ENCODE measurements around the gene RNF186. TPM values are rescaled to one million over a fixed set of nuclear protein-coding genes. Genes with fewer than 3 reads are reported as not detected.
A peak's percentile ranks its signal among the peaks of the same experiment; 100 is the strongest.
"Not testable (repeated sequence)": the region's sequence is repeated elsewhere in the genome, so short reads cannot be mapped to it uniquely, and the experiment has no call there.

RNF186 gene
- total and polyA plus RNA-seq, 5 donors: not detected

DNA sequence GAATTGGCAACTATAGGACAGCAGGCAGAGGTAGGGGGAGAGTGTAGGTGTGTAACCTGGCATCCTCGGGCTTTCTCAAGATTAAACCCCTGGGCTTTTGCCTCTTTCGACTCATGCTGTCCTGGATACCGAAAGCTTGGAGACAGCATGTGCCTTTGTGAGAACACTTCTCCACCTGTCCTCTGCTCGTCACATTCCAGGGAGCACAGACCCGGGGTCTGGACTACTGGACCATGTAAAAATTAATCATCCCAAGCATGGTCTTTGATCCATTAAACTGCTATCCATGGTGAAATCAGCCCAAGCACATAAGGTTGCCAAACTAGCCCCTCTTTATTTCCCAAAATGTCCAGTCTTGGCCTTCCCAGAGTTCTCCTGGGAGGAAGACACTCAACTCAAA, 9.0 kb upstream of the RNF186 start:
- intact Hi-C loops (cut with DNase I): no loop called here
- Histone ChIP-seq H3K27me3 (ENCODE audit: control insufficient read depth, insufficient read depth) (no peaks in the 10 kb centered on the region), H3K27ac (ENCODE audit: low read length) (no peak overlapping the region), H3K4me1 (ENCODE audit: control insufficient read depth, insufficient read depth, low read length) (no peaks in the 10 kb centered on the region), H3K4me3 (ENCODE audit: low read length) (no peak overlapping the region), H3K9me3 (ENCODE audit: control insufficient read depth, low read length) (no peaks in the 10 kb centered on the region)
- DNase-seq (no peak), ATAC-seq (no peak)
- WGBS: 88% methylated on average over 5 of the region's 5 CpGs

DNA sequence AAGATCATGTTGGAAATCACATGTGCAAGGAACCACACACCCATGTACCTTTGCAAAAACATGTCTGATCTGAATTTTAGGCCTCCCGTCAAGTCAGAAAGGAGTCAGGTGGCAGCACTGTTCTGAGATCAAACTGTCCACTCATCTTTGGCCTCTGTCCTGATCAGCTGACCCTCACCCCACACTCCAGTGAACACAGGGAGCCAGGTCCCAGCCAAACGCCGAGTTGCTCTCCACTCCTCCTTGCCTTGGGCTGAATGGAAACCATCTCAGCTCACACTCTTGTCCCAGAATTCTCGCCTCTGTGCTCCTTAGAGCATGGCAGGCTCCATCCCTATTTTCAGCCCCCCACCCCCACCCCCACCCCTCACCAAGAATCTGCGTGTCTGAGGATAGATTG, 4.6 kb upstream of the RNF186 start:
- ATAC-seq (no peak), DNase-seq (no peak)
- H3K4me3 ChIP-seq (ENCODE audit: low read length): no peak overlapping the region
- no peaks in the 10 kb centered on the region for H3K27me3 ChIP-seq (ENCODE audit: control insufficient read depth, insufficient read depth)
- H3K9me3 ChIP-seq (ENCODE audit: control insufficient read depth, low read length): no peaks in the 10 kb centered on the region
- intact Hi-C loops (cut with DNase I): no loop called here
- H3K27ac ChIP-seq (ENCODE audit: low read length): no peak overlapping the region
- 62% methylated on average over 5 of the region's 5 CpGs for WGBS
- no peaks in the 10 kb centered on the region for H3K4me1 ChIP-seq (ENCODE audit: control insufficient read depth, insufficient read depth, low read length)

DNA sequence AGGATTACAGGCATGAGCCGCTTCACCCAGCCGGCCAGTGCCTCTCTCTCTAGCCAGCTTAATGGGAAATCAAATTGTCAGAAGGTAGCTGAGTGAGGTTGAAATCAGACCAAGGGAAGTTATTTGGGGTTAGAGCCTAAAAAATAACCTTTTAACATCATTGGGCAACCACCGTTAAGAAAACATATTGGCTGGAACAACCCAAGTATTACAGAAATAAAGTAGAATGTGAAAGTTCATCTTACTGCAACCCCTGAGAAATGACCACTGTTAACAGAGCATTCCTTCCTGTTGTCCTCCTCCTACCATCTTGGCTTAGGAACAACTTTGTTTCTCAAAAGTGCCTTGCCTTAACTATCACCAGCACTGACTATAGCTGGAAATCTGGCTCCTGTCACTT, 3.2 kb upstream of the RNF186 start:
- intact Hi-C loops (cut with DNase I): no loop called here
- Histone ChIP-seq H3K9me3 (ENCODE audit: control insufficient read depth, low read length) (no peaks in the 10 kb centered on the region), H3K4me3 (ENCODE audit: low read length) (no peak overlapping the region), H3K27ac (ENCODE audit: low read length) (no peak overlapping the region), H3K4me1 (ENCODE audit: control insufficient read depth, insufficient read depth, low read length) (no peaks in the 10 kb centered on the region), H3K27me3 (ENCODE audit: control insufficient read depth, insufficient read depth) (no peaks in the 10 kb centered on the region)
- DNase-seq (no peak), ATAC-seq (no peak)
- WGBS: 85% methylated on average over 3 of the region's 3 CpGs

DNA sequence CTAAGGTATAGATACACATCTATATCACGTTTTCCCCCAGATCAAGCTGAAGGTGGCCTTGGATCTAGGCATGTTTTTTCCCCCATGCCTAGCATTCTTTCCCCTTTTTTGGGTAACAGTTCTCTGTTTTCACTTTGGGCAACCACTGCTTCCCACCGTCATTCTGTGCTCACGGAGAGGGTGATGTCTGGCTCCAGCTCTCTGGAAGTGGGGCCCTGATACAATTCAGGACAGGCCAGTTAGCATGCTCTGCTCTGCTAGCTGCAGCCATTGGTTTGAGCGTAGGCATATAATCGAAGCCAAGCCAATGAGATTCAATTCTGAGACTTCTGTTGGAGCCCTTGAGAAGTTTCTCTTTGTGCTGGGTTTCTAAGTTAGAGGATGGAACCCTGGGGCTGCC, 2.1 kb upstream of the RNF186 start:
- no peak overlapping the region for H3K27ac ChIP-seq (ENCODE audit: low read length)
- ATAC-seq: no peak
- no peak for DNase-seq
- H3K27me3 ChIP-seq (ENCODE audit: control insufficient read depth, insufficient read depth): no peaks in the 10 kb centered on the region
- no peaks in the 10 kb centered on the region for H3K9me3 ChIP-seq (ENCODE audit: control insufficient read depth, low read length)
- intact Hi-C loops (cut with DNase I): no loop called here
- H3K4me1 ChIP-seq (ENCODE audit: control insufficient read depth, insufficient read depth, low read length): peaks cover 2% of the 10 kb centered on the region
- WGBS: 68% methylated on average over 5 of the region's 5 CpGs
- H3K4me3 ChIP-seq (ENCODE audit: low read length): no peak overlapping the region

DNA sequence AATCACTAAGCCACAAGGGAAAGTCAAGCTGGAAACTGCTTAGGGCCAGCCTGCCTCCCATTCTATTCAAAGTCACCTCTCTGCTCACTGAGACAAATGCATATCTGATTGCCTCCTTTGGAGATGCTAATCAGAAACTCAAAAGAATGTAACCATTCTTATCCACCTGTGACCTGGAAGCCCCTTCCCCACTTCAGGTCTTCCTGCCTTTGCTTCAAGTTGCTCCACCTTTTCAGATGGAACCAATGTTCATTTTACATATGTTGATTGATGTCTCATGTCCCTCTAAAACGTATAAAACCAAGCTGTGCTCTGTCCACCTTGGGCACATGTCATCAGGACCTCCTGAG, 1.6 kb upstream of the RNF186 start:
- H3K27me3 ChIP-seq (ENCODE audit: control insufficient read depth, insufficient read depth); DNase-seq; H3K4me1 ChIP-seq (ENCODE audit: control insufficient read depth, insufficient read depth, low read length); H3K4me3 ChIP-seq (ENCODE audit: low read length); H3K9me3 ChIP-seq (ENCODE audit: control insufficient read depth, low read length); intact Hi-C loops (cut with DNase I); H3K27ac ChIP-seq (ENCODE audit: low read length); ATAC-seq: not testable (repeated sequence)
- WGBS: 39% methylated on average over 1 of the region's 1 CpG

GRCh38 chr1:19815801-19816736, 986 bp upstream of the RNF186 start:
- WGBS: 76% methylated on average over 15 of the region's 15 CpGs
- peak in 1 of 2 donors; percentile 12 for ATAC-seq
- H3K27ac ChIP-seq (ENCODE audit: low read length): no peak overlapping the region
- H3K4me1 ChIP-seq (ENCODE audit: control insufficient read depth, insufficient read depth, low read length): peaks cover 2% of the 10 kb centered on the region
- no peak overlapping the region for H3K4me3 ChIP-seq (ENCODE audit: low read length)
- intact Hi-C loops (cut with DNase I): no loop called here
- no peak for DNase-seq
- no peaks in the 10 kb centered on the region for H3K27me3 ChIP-seq (ENCODE audit: control insufficient read depth, insufficient read depth)
- H3K9me3 ChIP-seq (ENCODE audit: control insufficient read depth, low read length): no peaks in the 10 kb centered on the region

- H3K27me3 ChIP-seq (ENCODE audit: control insufficient read depth, insufficient read depth): no peaks in the 10 kb centered on the region
- intact Hi-C loops (cut with DNase I): no loop called here
- H3K27ac ChIP-seq (ENCODE audit: low read length): no peak overlapping the region
- H3K4me1 ChIP-seq (ENCODE audit: control insufficient read depth, insufficient read depth, low read length): peaks cover 2% of the 10 kb centered on the region
- DNase-seq (no peak), ATAC-seq (no peak)
- H3K9me3 ChIP-seq (ENCODE audit: control insufficient read depth, low read length): no peaks in the 10 kb centered on the region
- WGBS: 83% methylated on average over 15 of the region's 15 CpGs
- H3K4me3 ChIP-seq (ENCODE audit: low read length): no peak overlapping the region
Measured at GRCh38 chr1:19814244-19814661, 830 bp downstream of the RNF186 start.

DNA sequence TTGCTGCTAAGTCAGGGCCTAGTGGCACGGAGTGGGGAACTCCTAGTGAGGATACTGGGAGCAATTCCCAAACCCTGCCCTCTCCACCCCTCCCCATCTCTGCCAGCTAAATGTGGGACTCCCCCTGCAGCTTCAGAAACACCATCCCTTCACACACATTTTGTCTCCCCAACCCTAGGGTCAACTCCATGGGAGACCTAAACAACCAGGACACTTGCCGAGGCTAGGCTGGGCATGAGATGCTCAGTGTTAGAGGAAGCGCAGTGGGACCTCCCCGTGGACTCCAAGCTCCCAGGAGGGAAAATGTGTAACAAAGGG, 1.5 kb downstream of the RNF186 start:
- 88% methylated on average over 4 of the region's 4 CpGs for WGBS
- DNase-seq (no peak), ATAC-seq (no peak)
- Histone ChIP-seq H3K4me3 (ENCODE audit: low read length) (no peak overlapping the region), H3K27ac (ENCODE audit: low read length) (no peak overlapping the region), H3K27me3 (ENCODE audit: control insufficient read depth, insufficient read depth) (no peaks in the 10 kb centered on the region), H3K9me3 (ENCODE audit: control insufficient read depth, low read length) (no peaks in the 10 kb centered on the region), H3K4me1 (ENCODE audit: control insufficient read depth, insufficient read depth, low read length) (peaks cover 2% of the 10 kb centered on the region)
- intact Hi-C loops (cut with DNase I): no loop called here

- intact Hi-C loops (cut with DNase I): no loop called here
- WGBS: 69% methylated on average over 15 of the region's 15 CpGs
- no peak overlapping the region for H3K27ac ChIP-seq (ENCODE audit: low read length)
- no peaks in the 10 kb centered on the region for H3K9me3 ChIP-seq (ENCODE audit: control insufficient read depth, low read length)
- no peak for DNase-seq
- no peak overlapping the region for H3K4me3 ChIP-seq (ENCODE audit: low read length)
- no peaks in the 10 kb centered on the region for H3K27me3 ChIP-seq (ENCODE audit: control insufficient read depth, insufficient read depth)
- peaks cover 2% of the 10 kb centered on the region for H3K4me1 ChIP-seq (ENCODE audit: control insufficient read depth, insufficient read depth, low read length)
- no peak for ATAC-seq
Measured at GRCh38 chr1:19812875-19813642, 2.0 kb downstream of the RNF186 start.

GRCh38 chr1:19811206-19811851, 3.8 kb downstream of the RNF186 start:
- H3K27ac ChIP-seq (ENCODE audit: low read length): no peak overlapping the region
- 58% methylated on average over 5 of the region's 5 CpGs for WGBS
- ATAC-seq (peak in 1 of 2 donors; percentile 52), DNase-seq (peak in 1 of 3 donors; percentile 42)
- no peaks in the 10 kb centered on the region for H3K9me3 ChIP-seq (ENCODE audit: control insufficient read depth, low read length)
- H3K4me3 ChIP-seq (ENCODE audit: low read length): no peak overlapping the region
- peaks cover 2% of the 10 kb centered on the region for H3K4me1 ChIP-seq (ENCODE audit: control insufficient read depth, insufficient read depth, low read length)
- intact Hi-C loops (cut with DNase I): no loop called here
- no peaks in the 10 kb centered on the region for H3K27me3 ChIP-seq (ENCODE audit: control insufficient read depth, insufficient read depth)

Data from right cardiac atrium (tissue), 5 donors.